ENCODE results near the gene IDE. TPM values are rescaled to one million over a fixed set of nuclear protein-coding genes. Genes with fewer than 3 reads are reported as not detected.
"Not testable (repeated sequence)": the region's sequence is repeated elsewhere in the genome, so short reads cannot be mapped to it uniquely, and the experiment has no call there.

The IDE gene
- total RNA-seq, 1 donor from 2014 or later, result 25.7 TPM

GRCh38 chr10:92452313-92452712, 121.6 kb downstream of the IDE start:
- Histone ChIP-seq H3K27me3 (ENCODE audit: control insufficient read depth, insufficient read depth, low read length) (no peaks in the 10 kb centered on the region), H3K4me3 (ENCODE audit: low read depth, low read length) (no peak overlapping the region), H3K36me3 (ENCODE audit: control insufficient read depth, insufficient read depth, low read length) (peaks cover 1% of the 10 kb centered on the region)
- DNase-seq (ENCODE audit: low read depth), result no peak
- TF ChIP-seq CTCF (IDR thresholded peaks at IDR 0.05; ENCODE audit: insufficient read depth, low read length, poor library complexity, severe bottlenecking), result no peak

- H3K4me3 ChIP-seq (ENCODE audit: low read depth, low read length), result no peak overlapping the region
- H3K27me3 ChIP-seq (ENCODE audit: control insufficient read depth, insufficient read depth, low read length), result no peaks in the 10 kb centered on the region
- H3K36me3 ChIP-seq (ENCODE audit: control insufficient read depth, insufficient read depth, low read length), result peaks cover 1% of the 10 kb centered on the region
- no peak for TF ChIP-seq CTCF (IDR thresholded peaks at IDR 0.05; ENCODE audit: insufficient read depth, low read length, poor library complexity, severe bottlenecking)
- DNase-seq (ENCODE audit: low read depth), result no peak
These were observed 122.5 kb downstream of the IDE start for GRCh38 chr10:92451431-92451830.

- DNase-seq (ENCODE audit: low read depth), result no peak
- H3K27me3 ChIP-seq (ENCODE audit: control insufficient read depth, insufficient read depth, low read length), result no peaks in the 10 kb centered on the region
- H3K36me3 ChIP-seq (ENCODE audit: control insufficient read depth, insufficient read depth, low read length), result peaks cover 1% of the 10 kb centered on the region
- H3K4me3 ChIP-seq (ENCODE audit: low read depth, low read length), result no peak overlapping the region
- TF ChIP-seq CTCF (IDR thresholded peaks at IDR 0.05; ENCODE audit: insufficient read depth, low read length, poor library complexity, severe bottlenecking), result no peak
These were observed 123.0 kb downstream of the IDE start for GRCh38 chr10:92450896-92451295.

GRCh38 chr10:92440578-92440977, 133.3 kb downstream of the IDE start:
- no peak for DNase-seq (ENCODE audit: low read depth)
- H3K4me3 ChIP-seq (ENCODE audit: low read depth, low read length), result no peak overlapping the region
- TF ChIP-seq CTCF (IDR thresholded peaks at IDR 0.05; ENCODE audit: insufficient read depth, low read length, poor library complexity, severe bottlenecking), result no peak
- no peaks in the 10 kb centered on the region for H3K36me3 ChIP-seq (ENCODE audit: control insufficient read depth, insufficient read depth, low read length)
- no peaks in the 10 kb centered on the region for H3K27me3 ChIP-seq (ENCODE audit: control insufficient read depth, insufficient read depth, low read length)

- H3K4me3 ChIP-seq (ENCODE audit: low read depth, low read length), result no peak overlapping the region
- H3K27me3 ChIP-seq (ENCODE audit: control insufficient read depth, insufficient read depth, low read length), result no peaks in the 10 kb centered on the region
- TF ChIP-seq CTCF (IDR thresholded peaks at IDR 0.05; ENCODE audit: insufficient read depth, low read length, poor library complexity, severe bottlenecking), result no peak
These were observed 135.7 kb downstream of the IDE start for GRCh38 chr10:92438220-92438619.

GRCh38 chr10:92436611-92437010, 137.3 kb downstream of the IDE start:
- no peak for DNase-seq (ENCODE audit: low read depth)
- H3K4me3 ChIP-seq (ENCODE audit: low read depth, low read length), result no peak overlapping the region
- H3K36me3 ChIP-seq (ENCODE audit: control insufficient read depth, insufficient read depth, low read length), result no peaks in the 10 kb centered on the region
- no peak for TF ChIP-seq CTCF (IDR thresholded peaks at IDR 0.05; ENCODE audit: insufficient read depth, low read length, poor library complexity, severe bottlenecking)
- H3K27me3 ChIP-seq (ENCODE audit: control insufficient read depth, insufficient read depth, low read length), result no peaks in the 10 kb centered on the region

More at GRCh38 chr10:92438220-92438619, 135.7 kb downstream of the IDE start:
- no peaks in the 10 kb centered on the region for H3K36me3 ChIP-seq (ENCODE audit: control insufficient read depth, insufficient read depth, low read length)
- no peak for DNase-seq (ENCODE audit: low read depth)

- H3K36me3 ChIP-seq (ENCODE audit: control insufficient read depth, insufficient read depth, low read length); DNase-seq (ENCODE audit: low read depth); H3K27me3 ChIP-seq (ENCODE audit: control insufficient read depth, insufficient read depth, low read length); H3K4me3 ChIP-seq (ENCODE audit: low read depth, low read length): not testable (repeated sequence)
These were observed 137.8 kb downstream of the IDE start for GRCh38 chr10:92436065-92436464.
